ENCODE measurements around the gene ZNF836. TPM values are rescaled to one million over a fixed set of nuclear protein-coding genes. Genes with fewer than 3 reads are reported as not detected.

The ZNF836 gene
- total RNA-seq, 3 donors from 2014 or later: 9.1 to 16.6 (median 11.1) TPM

DNA sequence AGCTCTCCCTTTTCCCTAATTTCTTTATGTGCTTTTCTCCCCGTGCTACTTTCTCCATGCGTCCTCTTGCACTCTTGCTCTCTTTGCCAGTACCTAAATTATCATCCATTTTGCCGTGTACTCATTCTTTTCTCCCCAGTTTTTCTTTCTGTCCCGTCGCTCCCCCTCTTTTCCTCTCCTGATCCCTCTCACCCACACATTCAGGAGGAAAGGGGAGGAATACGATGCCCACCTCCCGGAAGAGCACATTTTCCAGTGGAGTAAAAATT is 32.5 kb downstream of the ZNF836 start:
- ATAC-seq: no peak
- Histone ChIP-seq H3K4me1 (ENCODE audit: low read depth) (peaks cover 14% of the 10 kb centered on the region), H3K4me3 (peak overlapping the region; percentile 34), H3K36me3 (ENCODE audit: low read depth) (no peaks in the 10 kb centered on the region), H3K9me3 (peaks cover 18% of the 10 kb centered on the region)
- TF ChIP-seq CTCF (IDR thresholded peaks at IDR 0.05): no peak
- DNase-seq: no peak
- intact Hi-C loops (cut with DNase I, micrococcal nuclease): loop anchor here (2.0 to 10.0 kb wide), 2 partner anchors 96 to 98 kb away; no protein-coding TSS in a partner anchor

DNA sequence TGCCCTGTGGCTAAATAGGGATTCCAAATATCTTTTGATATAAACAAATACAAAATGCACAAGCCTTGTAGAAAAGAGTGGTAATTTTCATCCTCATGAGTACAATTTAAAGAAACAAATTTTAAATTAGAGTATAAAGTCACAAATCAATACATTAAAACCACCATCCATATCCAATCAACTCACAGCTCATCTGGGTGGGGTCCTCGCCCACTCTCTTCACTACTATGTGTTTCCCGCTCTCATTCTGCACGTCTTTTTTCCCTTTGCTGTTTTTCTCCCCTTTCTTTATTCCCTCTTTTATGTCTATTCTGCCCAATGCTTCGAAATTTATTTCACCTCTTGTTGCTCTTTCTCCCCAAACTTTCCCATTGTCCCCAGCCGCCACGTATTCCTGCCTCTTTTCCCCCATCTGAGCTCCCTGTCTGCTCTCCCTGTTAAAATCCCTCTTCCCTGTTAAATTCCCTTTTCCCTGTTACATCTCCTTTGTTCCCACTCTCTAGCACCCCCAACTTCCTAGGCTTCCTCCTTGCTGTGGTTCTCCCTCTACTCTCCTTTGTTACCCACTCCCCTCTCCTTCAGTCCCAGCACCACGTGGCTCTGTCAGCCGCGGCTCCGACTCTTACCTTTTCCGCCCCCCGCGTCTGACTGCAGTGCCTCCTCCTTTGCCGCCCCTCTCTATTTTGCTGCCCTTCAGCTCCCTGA is 33.0 kb downstream of the ZNF836 start:
- Histone ChIP-seq H3K9me3 (peaks cover 23% of the 10 kb centered on the region), H3K36me3 (ENCODE audit: low read depth) (no peaks in the 10 kb centered on the region), H3K4me3 (no peak overlapping the region), H3K4me1 (ENCODE audit: low read depth) (peaks cover 14% of the 10 kb centered on the region)
- TF ChIP-seq CTCF (IDR thresholded peaks at IDR 0.05): no peak
- DNase-seq (peak in 2 of 3 donors; percentile 34 to 40), ATAC-seq (no peak)
- intact Hi-C loops (cut with DNase I, micrococcal nuclease): loop anchor here (2.0 to 10.0 kb wide), 2 partner anchors 96 to 98 kb away; no protein-coding TSS in a partner anchor

GRCh38 chr19:52120286-52120685 is 51.1 kb downstream of the ZNF836 start:
- no peak for ATAC-seq
- no peak for DNase-seq
- intact Hi-C loops (cut with DNase I, micrococcal nuclease): no loop called here
- no peak for TF ChIP-seq CTCF (IDR thresholded peaks at IDR 0.05)
- H3K9me3 ChIP-seq: peaks cover 100% of the 10 kb centered on the region
- peaks cover 28% of the 10 kb centered on the region for H3K36me3 ChIP-seq (ENCODE audit: low read depth)
- no peaks in the 10 kb centered on the region for H3K4me1 ChIP-seq (ENCODE audit: low read depth)
- H3K4me3 ChIP-seq: no peak overlapping the region

GRCh38 chr19:52115526-52116053 is 55.8 kb downstream of the ZNF836 start:
- no peak overlapping the region for H3K4me3 ChIP-seq
- intact Hi-C loops (cut with DNase I, micrococcal nuclease): no loop called here
- DNase-seq: no peak
- TF ChIP-seq CTCF (IDR thresholded peaks at IDR 0.05): no peak
- no peaks in the 10 kb centered on the region for H3K4me1 ChIP-seq (ENCODE audit: low read depth)
- ATAC-seq: no peak
- H3K36me3 ChIP-seq (ENCODE audit: low read depth): peaks cover 10% of the 10 kb centered on the region
- H3K9me3 ChIP-seq: peaks cover 100% of the 10 kb centered on the region

DNA sequence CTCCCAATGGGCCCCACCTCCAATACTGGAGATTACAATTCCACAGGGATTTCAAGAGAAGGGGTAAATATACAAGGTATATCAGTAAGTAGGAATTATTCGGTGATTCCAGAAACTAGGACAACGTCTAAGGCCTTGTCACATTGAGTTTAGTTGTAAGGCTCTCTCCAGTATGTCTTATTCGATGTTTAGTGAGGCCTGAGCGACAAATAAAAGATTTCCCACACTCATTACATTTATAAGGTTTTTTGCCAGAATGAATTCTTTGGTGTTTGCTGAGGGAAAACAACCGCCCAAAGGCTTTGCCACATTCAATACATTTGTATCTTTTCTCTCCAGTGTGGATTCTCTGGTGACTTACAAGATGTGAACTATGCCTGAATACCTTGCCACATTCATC is 56.7 kb downstream of the ZNF836 start:
- H3K36me3 ChIP-seq (ENCODE audit: low read depth): peaks cover 10% of the 10 kb centered on the region
- no peak for ATAC-seq

More for the DNA sequence above, 56.7 kb downstream of the ZNF836 start:
- Histone ChIP-seq H3K4me3 (no peak overlapping the region), H3K9me3 (peaks cover 100% of the 10 kb centered on the region), H3K4me1 (ENCODE audit: low read depth) (no peaks in the 10 kb centered on the region)
- intact Hi-C loops (cut with DNase I, micrococcal nuclease): no loop called here
- no peak for TF ChIP-seq CTCF (IDR thresholded peaks at IDR 0.05)
- DNase-seq: no peak
